PC-9 (cell line): ENCODE results near the gene NSUN6.

ENCODE experiments used
- CTCF ChIP-seq: fragments of 200-600 bp; sonication (generic); conservative IDR thresholded peaks from 2 replicates; pipeline ENCODE4 v1.6.1; 2017; ENCODE audit warnings: mixed run types, antibody characterized with exemption, mild to moderate bottlenecking, moderate library complexity
- EZH2 ChIP-seq: fragments of 200-600 bp; sonication (generic); IDR thresholded peaks from 2 replicates; pipeline ENCODE4 v1.8.0; 2017; ENCODE audit warnings: antibody characterized with exemption, low read depth

DNA sequence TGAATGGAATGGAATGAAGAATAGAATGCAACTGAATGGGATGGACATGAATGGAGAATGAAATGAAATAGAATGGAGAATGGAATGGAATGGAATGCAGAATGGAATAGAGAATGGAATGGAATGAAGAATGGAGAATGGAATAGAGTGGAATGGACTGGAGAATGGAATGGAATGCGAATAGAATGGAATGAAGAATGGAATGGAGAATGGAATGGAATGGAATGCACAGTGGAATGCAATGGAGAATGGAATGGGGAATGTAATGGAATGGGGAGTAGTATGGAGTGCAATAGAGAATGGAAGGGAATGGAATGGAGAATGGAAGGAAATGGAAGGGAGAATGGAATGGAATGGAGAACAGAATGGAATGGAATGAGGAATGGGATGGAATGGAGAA, 93.4 kb downstream of the NSUN6 start:
- TF ChIP-seq CTCF (no peak), EZH2 (no peak)
